Gastroesophageal sphincter (tissue), 4 donors: Measurements from ENCODE around the gene VSIG10L. TPM values are rescaled to one million over a fixed set of nuclear protein-coding genes. Genes with fewer than 3 reads are reported as not detected.

Experiments used
- ATAC-seq: fragments of 150-250 bp; one replicate; pipeline ENCODE4 v1.9.1; 2016; ENCODE audit warnings: mild to moderate bottlenecking, moderate library complexity
- H3K27ac ChIP-seq, 4 donors: fragments of 200-600 bp; sonication (generic) in 3 of 4; 1 replicate in 3 of 4; 2 replicates in 1 of 4; pipeline ENCODE4 v1.5.1; 2016 to 2019
- H3K27me3 ChIP-seq: fragments of 200-600 bp; sonication (generic); one replicate; pipeline ENCODE4 v1.5.1; 2019
- H3K36me3 ChIP-seq, 2 donors: fragments of 200-600 bp; sonication (generic); one replicate each; pipeline ENCODE4 v1.5.1; 2019; ENCODE audit warnings: control low read depth in 1 of 2
- H3K4me1 ChIP-seq, 3 donors: fragments of 200-600 bp; sonication (generic); 1 replicate in 2 of 3; 2 replicates in 1 of 3; pipeline ENCODE4 v1.5.1; 2016 to 2019; ENCODE audit warnings: control low read depth in 2 of 3
- H3K4me3 ChIP-seq, 2 donors: fragments of 200-600 bp; sonication (generic); one replicate each; pipeline ENCODE4 v1.5.1; 2019; ENCODE audit warnings: mild to moderate bottlenecking in 1 of 2, moderate library complexity in 1 of 2
- H3K9me3 ChIP-seq, 3 donors: fragments of 200-600 bp; sonication (generic); one replicate each; pipeline ENCODE4 v1.5.1; 2017 to 2019; ENCODE audit warnings: control low read depth in 2 of 3
- CTCF ChIP-seq, 4 experiments: fragments of 200-600 bp in 2 of 4; fragments of 450-650 bp in 2 of 4; sonication (generic) in 1 of 4; IDR thresholded peaks; one replicate each; pipeline ENCODE4 v1.5.1; 2017 to 2019; ENCODE audit warnings: antibody characterized with exemption in 4 of 4, mild to moderate bottlenecking in 2 of 4, moderate library complexity in 2 of 4
- EP300 ChIP-seq: sonication (generic); formaldehyde crosslinking; IDR thresholded peaks from one replicate; pipeline ENCODE4 v1.6.1; 2017; ENCODE audit warnings: antibody characterized with exemption, mild to moderate bottlenecking
- POLR2A ChIP-seq, 2 donors: fragments of 450-650 bp; IDR thresholded peaks; one replicate each; pipeline ENCODE4 v1.6.1; 2017; ENCODE audit warnings: antibody characterized with exemption in 2 of 2, mild to moderate bottlenecking in 2 of 2, moderate library complexity in 1 of 2
- POLR2AphosphoS5 ChIP-seq: sonication (generic); formaldehyde crosslinking; IDR thresholded peaks from one replicate; pipeline ENCODE4 v1.6.1; 2017; ENCODE audit warnings: antibody characterized with exemption
- WGBS, 2 donors: methylation state at CpG; one replicate each; pipeline ENCODE4 v1.1.5; 2018; ENCODE audit warnings: low coverage in 1 of 2; 5-methylcytosine and 5-hydroxymethylcytosine counted together
- total RNA-seq, 4 donors: library from RNA; depleted of rRNA; stranded (reverse); fragments of >200 nt; gene quantifications; one replicate each; pipeline ENCODE4 v1.1.0, GENCODE V29; 2016

The VSIG10L gene
- total RNA-seq, 4 donors from 2014 or later: 1.5 to 3.6 (median 2.5) TPM

- no peak overlapping the region for H3K27ac ChIP-seq
- ATAC-seq: no peak
- peaks cover 52% of the 10 kb centered on the region for H3K27me3 ChIP-seq
- H3K4me3 ChIP-seq: no peak overlapping the region
- TF ChIP-seq EP300 (no peak), POLR2A (IDR thresholded peaks at IDR 0.05) (no peak), CTCF (IDR thresholded peaks at IDR 0.05) (no peak), POLR2AphosphoS5 (no peak)
- no peaks in the 10 kb centered on the region for H3K36me3 ChIP-seq
- no peaks in the 10 kb centered on the region for H3K4me1 ChIP-seq
- peaks cover 0 to 33% (median 0%) of the 10 kb centered on the region in 3 donors for H3K9me3 ChIP-seq
- no CpG with 5 or more reads among the region's 4 CpGs for WGBS, 2 donors
These were observed 59.6 kb downstream of the VSIG10L start for GRCh38 chr19:51282335-51282734.

Other genes starting within 250 kb of the VSIG10L start
- 10 to 100 TPM in 3 of 4 donors, 1 to 10 TPM in 1; 9.8 to 12.8 (median 11.4) TPM for gene CTU1, start 233.7 kb downstream of the VSIG10L start, total RNA-seq
- gene SIGLEC9, start 217.2 kb downstream of the VSIG10L start, total RNA-seq: 1 to 10 TPM in 3 of 4 donors, under 1 TPM in 1; 0.62 to 9.2 (median 4.0) TPM
- 1 to 10 TPM in 2 of 4 donors, under 1 TPM in 1, not detected in 1; 0.46 to 4.4 (median 2.8) TPM for gene SIGLEC7, start 199.8 kb downstream of the VSIG10L start, total RNA-seq
- gene CD33, start 117.1 kb downstream of the VSIG10L start, total RNA-seq: 1 to 10 TPM; 1.8 to 7.0 (median 2.8) TPM
- gene SIGLECL1, start 91.1 kb downstream of the VSIG10L start, total RNA-seq: not detected
- gene IGLON5, start 30.5 kb downstream of the VSIG10L start, total RNA-seq: not detected
- gene ETFB, start 24.2 kb upstream of the VSIG10L start, total RNA-seq: 100 to 1,000 TPM in 2 of 4 donors, 10 to 100 TPM in 2; 96.2 to 136 (median 103) TPM
- gene CLDND2, start 26.9 kb upstream of the VSIG10L start, total RNA-seq: not detected
- 1 to 10 TPM in 1 of 4 donors, under 1 TPM in 2, not detected in 1; 0.58 to 2.0 (median 0.67) TPM for gene NKG7, start 30.5 kb upstream of the VSIG10L start, total RNA-seq
- not detected for gene LIM2, start 45.8 kb upstream of the VSIG10L start, total RNA-seq
- not detected for gene C19orf84, start 48.5 kb upstream of the VSIG10L start, total RNA-seq
- 1 to 10 TPM; 1.1 to 6.9 (median 3.2) TPM for gene SIGLEC10, start 75.5 kb upstream of the VSIG10L start, total RNA-seq
- 1 to 10 TPM in 1 of 4 donors, under 1 TPM in 2, not detected in 1; 0.25 to 1.4 (median 0.54) TPM for gene SIGLEC8, start 116.3 kb upstream of the VSIG10L start, total RNA-seq
- gene CEACAM18, start 136.4 kb upstream of the VSIG10L start, total RNA-seq: not detected
- under 1 TPM in 2 of 4 donors, not detected in 2; 0.31 to 0.85 TPM for gene SIGLEC12, start 159.7 kb upstream of the VSIG10L start, total RNA-seq
- 1 to 10 TPM in 3 of 4 donors, under 1 TPM in 1; 0.59 to 3.9 (median 3.1) TPM for gene SIGLEC6, start 189.5 kb upstream of the VSIG10L start, total RNA-seq
- gene ZNF175, start 229.1 kb upstream of the VSIG10L start, total RNA-seq: 10 to 100 TPM in 1 of 4 donors, 1 to 10 TPM in 3; 6.5 to 12.8 (median 7.3) TPM